ENCODE data around the gene TARS1. TPM values are rescaled to one million over a fixed set of nuclear protein-coding genes. Genes with fewer than 3 reads are reported as not detected.

The TARS1 gene
- polyA plus RNA-seq, 1 donor from 2014 or later, result 88.7 TPM

DNA sequence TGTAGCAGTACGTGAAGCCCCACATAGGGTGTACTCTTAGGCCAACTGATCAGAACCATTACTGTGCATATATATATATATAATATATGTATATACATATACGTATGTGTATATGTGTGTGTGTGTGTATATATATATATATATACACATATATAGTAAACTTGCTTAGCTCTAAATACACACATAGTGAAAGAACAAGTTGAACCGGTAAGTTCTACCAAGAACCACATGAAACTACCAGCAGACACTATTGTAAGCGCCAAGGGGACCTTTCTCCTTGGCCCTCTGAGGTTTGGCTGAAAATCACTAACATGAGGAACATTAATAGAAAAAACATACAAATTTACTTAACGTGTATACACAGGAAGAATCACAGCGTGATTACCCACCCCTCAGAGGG is 1.8 kb upstream of the TARS1 start:
- Histone ChIP-seq H3K4me3 (ENCODE audit: low read length) (peak overlapping the region; percentile 82), H4K20me1 (ENCODE audit: insufficient read depth) (no peaks in the 10 kb centered on the region), H3K27ac (ENCODE audit: low read length) (no peak overlapping the region), H3K79me2 (replicated peaks; ENCODE audit: insufficient read depth, low read length) (peaks cover 22% of the 10 kb centered on the region), H3K9me2 (ENCODE audit: insufficient read depth, low read length) (no peaks in the 10 kb centered on the region), H3K4me2 (ENCODE audit: low read length) (peak overlapping the region; percentile 37), H3K27me3 (ENCODE audit: insufficient read depth, low read depth, low read length) (no peaks in the 10 kb centered on the region), H3K9me3 (ENCODE audit: low read length) (no peaks in the 10 kb centered on the region), H3K36me3 (ENCODE audit: insufficient read depth, low read length) (no peaks in the 10 kb centered on the region), H3F3A (ENCODE audit: insufficient read depth, low read length, poor library complexity, severe bottlenecking) (no peaks in the 10 kb centered on the region), H2AFZ (ENCODE audit: low read depth, low read length) (peak overlapping the region; percentile 8), H3K9ac (ENCODE audit: low read length) (peak overlapping the region; percentile 72)
- TF ChIP-seq EP300 (conservative IDR thresholded peaks at IDR 0.05; ENCODE audit: poor library complexity, severe bottlenecking) (no peak), MXI1 (conservative IDR thresholded peaks at IDR 0.05; ENCODE audit: poor library complexity, severe bottlenecking) (no peak)

DNA sequence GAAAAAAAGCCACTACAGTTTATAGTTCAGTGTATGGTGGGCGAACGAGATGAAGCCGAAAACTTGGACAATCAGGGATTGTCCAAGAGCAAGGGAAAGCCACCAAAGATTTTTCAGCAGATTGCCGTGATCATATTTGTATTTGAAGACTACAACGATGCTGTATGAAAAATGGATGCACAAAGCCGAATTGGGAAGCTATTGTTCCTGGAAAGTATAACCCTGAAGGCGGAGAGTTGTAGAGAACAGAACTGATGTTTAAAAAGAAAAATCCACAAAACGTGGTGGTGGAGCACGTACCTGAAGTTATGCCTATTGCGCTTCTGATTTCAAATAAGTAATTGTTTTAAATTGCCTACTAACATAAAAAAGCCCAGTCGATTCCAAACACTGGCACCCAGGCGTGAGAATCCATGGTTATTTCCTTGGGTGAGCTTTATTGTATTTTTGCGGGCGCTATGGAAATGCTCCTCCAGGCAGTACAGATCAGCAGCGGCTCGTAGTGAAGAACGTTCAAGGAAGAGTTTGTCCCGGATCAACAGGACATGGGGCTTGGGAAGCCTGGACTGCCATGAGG is 772 bp upstream of the TARS1 start:
- H3K27ac ChIP-seq (ENCODE audit: low read length), result peak overlapping the region; percentile 70
- H3K79me2 ChIP-seq (replicated peaks; ENCODE audit: insufficient read depth, low read length), result peaks cover 27% of the 10 kb centered on the region

More for the DNA sequence above, 772 bp upstream of the TARS1 start:
- Histone ChIP-seq H3F3A (ENCODE audit: insufficient read depth, low read length, poor library complexity, severe bottlenecking) (no peaks in the 10 kb centered on the region), H3K9me3 (ENCODE audit: low read length) (no peaks in the 10 kb centered on the region), H4K20me1 (ENCODE audit: insufficient read depth) (no peaks in the 10 kb centered on the region), H3K4me2 (ENCODE audit: low read length) (peak overlapping the region; percentile 37), H3K9ac (ENCODE audit: low read length) (peak overlapping the region; percentile 72), H3K36me3 (ENCODE audit: insufficient read depth, low read length) (no peaks in the 10 kb centered on the region), H3K9me2 (ENCODE audit: insufficient read depth, low read length) (no peaks in the 10 kb centered on the region), H3K27me3 (ENCODE audit: insufficient read depth, low read depth, low read length) (no peaks in the 10 kb centered on the region), H2AFZ (ENCODE audit: low read depth, low read length) (peak overlapping the region; percentile 29), H3K4me3 (ENCODE audit: low read length) (peak overlapping the region; percentile 82)
- TF ChIP-seq, protein P1, sequence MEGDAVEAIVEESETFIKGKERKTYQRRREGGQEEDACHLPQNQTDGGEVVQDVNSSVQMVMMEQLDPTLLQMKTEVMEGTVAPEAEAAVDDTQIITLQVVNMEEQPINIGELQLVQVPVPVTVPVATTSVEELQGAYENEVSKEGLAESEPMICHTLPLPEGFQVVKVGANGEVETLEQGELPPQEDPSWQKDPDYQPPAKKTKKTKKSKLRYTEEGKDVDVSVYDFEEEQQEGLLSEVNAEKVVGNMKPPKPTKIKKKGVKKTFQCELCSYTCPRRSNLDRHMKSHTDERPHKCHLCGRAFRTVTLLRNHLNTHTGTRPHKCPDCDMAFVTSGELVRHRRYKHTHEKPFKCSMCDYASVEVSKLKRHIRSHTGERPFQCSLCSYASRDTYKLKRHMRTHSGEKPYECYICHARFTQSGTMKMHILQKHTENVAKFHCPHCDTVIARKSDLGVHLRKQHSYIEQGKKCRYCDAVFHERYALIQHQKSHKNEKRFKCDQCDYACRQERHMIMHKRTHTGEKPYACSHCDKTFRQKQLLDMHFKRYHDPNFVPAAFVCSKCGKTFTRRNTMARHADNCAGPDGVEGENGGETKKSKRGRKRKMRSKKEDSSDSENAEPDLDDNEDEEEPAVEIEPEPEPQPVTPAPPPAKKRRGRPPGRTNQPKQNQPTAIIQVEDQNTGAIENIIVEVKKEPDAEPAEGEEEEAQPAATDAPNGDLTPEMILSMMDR (IDR thresholded peaks at IDR 0.05; ENCODE audit: poor library complexity, severe bottlenecking), result no peak
- TF ChIP-seq, protein P2, sequence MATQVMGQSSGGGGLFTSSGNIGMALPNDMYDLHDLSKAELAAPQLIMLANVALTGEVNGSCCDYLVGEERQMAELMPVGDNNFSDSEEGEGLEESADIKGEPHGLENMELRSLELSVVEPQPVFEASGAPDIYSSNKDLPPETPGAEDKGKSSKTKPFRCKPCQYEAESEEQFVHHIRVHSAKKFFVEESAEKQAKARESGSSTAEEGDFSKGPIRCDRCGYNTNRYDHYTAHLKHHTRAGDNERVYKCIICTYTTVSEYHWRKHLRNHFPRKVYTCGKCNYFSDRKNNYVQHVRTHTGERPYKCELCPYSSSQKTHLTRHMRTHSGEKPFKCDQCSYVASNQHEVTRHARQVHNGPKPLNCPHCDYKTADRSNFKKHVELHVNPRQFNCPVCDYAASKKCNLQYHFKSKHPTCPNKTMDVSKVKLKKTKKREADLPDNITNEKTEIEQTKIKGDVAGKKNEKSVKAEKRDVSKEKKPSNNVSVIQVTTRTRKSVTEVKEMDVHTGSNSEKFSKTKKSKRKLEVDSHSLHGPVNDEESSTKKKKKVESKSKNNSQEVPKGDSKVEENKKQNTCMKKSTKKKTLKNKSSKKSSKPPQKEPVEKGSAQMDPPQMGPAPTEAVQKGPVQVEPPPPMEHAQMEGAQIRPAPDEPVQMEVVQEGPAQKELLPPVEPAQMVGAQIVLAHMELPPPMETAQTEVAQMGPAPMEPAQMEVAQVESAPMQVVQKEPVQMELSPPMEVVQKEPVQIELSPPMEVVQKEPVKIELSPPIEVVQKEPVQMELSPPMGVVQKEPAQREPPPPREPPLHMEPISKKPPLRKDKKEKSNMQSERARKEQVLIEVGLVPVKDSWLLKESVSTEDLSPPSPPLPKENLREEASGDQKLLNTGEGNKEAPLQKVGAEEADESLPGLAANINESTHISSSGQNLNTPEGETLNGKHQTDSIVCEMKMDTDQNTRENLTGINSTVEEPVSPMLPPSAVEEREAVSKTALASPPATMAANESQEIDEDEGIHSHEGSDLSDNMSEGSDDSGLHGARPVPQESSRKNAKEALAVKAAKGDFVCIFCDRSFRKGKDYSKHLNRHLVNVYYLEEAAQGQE (IDR thresholded peaks at IDR 0.05; ENCODE audit: borderline replicate concordance), result no peak
- TF ChIP-seq EP300 (conservative IDR thresholded peaks at IDR 0.05; ENCODE audit: poor library complexity, severe bottlenecking), result no peak
- no peak for TF ChIP-seq POLR2AphosphoS5 (IDR thresholded peaks at IDR 0.05)
- no peak for TF ChIP-seq TAF1 (IDR thresholded peaks at IDR 0.05; ENCODE audit: low read depth)
- no peak for TF ChIP-seq SMC3 (conservative IDR thresholded peaks at IDR 0.05; ENCODE audit: poor library complexity)
- no peak for TF ChIP-seq EZH2 (IDR thresholded peaks at IDR 0.05; ENCODE audit: borderline replicate concordance, insufficient read depth, low read length, poor library complexity, severe bottlenecking)
- TF ChIP-seq MXI1 (conservative IDR thresholded peaks at IDR 0.05; ENCODE audit: poor library complexity, severe bottlenecking), result no peak
- no peak for TF ChIP-seq RAD21 (conservative IDR thresholded peaks at IDR 0.05)

All from neural cell (in vitro differentiated cells).